PC-9 (cell line): ENCODE results near the gene ARID2. TPM values are rescaled to one million over a fixed set of nuclear protein-coding genes. Genes with fewer than 3 reads are reported as not detected.

Source experiments
- BruUV-seq: library from RNA; stranded (reverse); fragments of 400-500 nt; replicated peaks from 2 replicates; lab custom pipeline; 2021; lab: Mats Ljungman, UMichigan
- CTCF ChIA-PET: fragments of 300-600 bp; sonication (Branson Sonifier 250); formaldehyde crosslinking; loops from one replicate; lab custom pipeline; 2022; ENCODE audit warnings: antibody characterized with exemption; lab: Charles Lee
- POLR2A ChIA-PET: fragments of 300-600 bp; sonication (Branson Sonifier 250); formaldehyde crosslinking; loops from one replicate; lab custom pipeline; 2022; ENCODE audit warnings: antibody characterized with exemption; ENCODE audit not compliant: unreplicated experiment; lab: Charles Lee
- DNase-seq, 2 experiments: peaks; one replicate each; pipeline versions ENCODE4 v3.0.0 to v3.0.0-alpha.2; 2015 to 2022; ENCODE audit warnings: mixed read lengths in 1 of 2
- H2AFZ ChIP-seq: fragments of 200-600 bp; sonication (generic); 2 replicates; pipeline ENCODE4 v1.8.1; 2017; ENCODE audit warnings: antibody characterized with exemption
- H3F3A ChIP-seq: fragments of 200-600 bp; sonication (generic); 2 replicates; pipeline ENCODE4 v1.8.1; 2017; ENCODE audit warnings: antibody characterized with exemption, mild to moderate bottlenecking, low read depth; ENCODE audit not compliant: insufficient read depth
- H3K27ac ChIP-seq: fragments of 200-600 bp; sonication (generic); 2 replicates; pipeline ENCODE4 v1.6.1; 2016; ENCODE audit warnings: mixed run types
- H3K27me3 ChIP-seq: fragments of 200-600 bp; sonication (generic); 2 replicates; pipeline ENCODE4 v1.6.1; 2016; ENCODE audit warnings: low read depth, mixed run types; ENCODE audit not compliant: insufficient read depth
- H3K36me3 ChIP-seq: fragments of 200-600 bp; sonication (generic); 2 replicates; pipeline ENCODE4 v1.6.1; 2016; ENCODE audit warnings: low read depth, mixed run types
- H3K4me1 ChIP-seq: fragments of 200-600 bp; sonication (generic); replicated peaks from 2 replicates; pipeline ENCODE4 v1.6.1; 2016; ENCODE audit warnings: mixed run types; ENCODE audit not compliant: insufficient read depth
- H3K4me2 ChIP-seq: fragments of 200-600 bp; sonication (generic); 2 replicates; pipeline ENCODE4 v1.6.1; 2017; ENCODE audit warnings: mixed run types
- H3K4me3 ChIP-seq: fragments of 200-600 bp; sonication (generic); 2 replicates; pipeline ENCODE4 v1.6.1; 2016; ENCODE audit warnings: mixed run types
- H3K79me2 ChIP-seq: fragments of 200-600 bp; sonication (generic); 2 replicates; pipeline ENCODE4 v1.6.1; 2017; ENCODE audit warnings: low read depth, mixed run types
- H3K9me2 ChIP-seq: fragments of 200-600 bp; sonication (generic); 2 replicates; pipeline ENCODE4 v1.8.1; 2017; ENCODE audit warnings: mild to moderate bottlenecking; ENCODE audit not compliant: insufficient read depth
- H3K9me3 ChIP-seq: fragments of 200-600 bp; sonication (generic); 2 replicates; pipeline ENCODE4 v1.8.1; 2016; ENCODE audit warnings: low read depth; ENCODE audit not compliant: insufficient read depth
- H4K20me1 ChIP-seq: fragments of 200-600 bp; sonication (generic); 2 replicates; pipeline ENCODE4 v1.8.1; 2017; ENCODE audit not compliant: insufficient read depth
- EZH2 ChIP-seq: fragments of 200-600 bp; sonication (generic); IDR thresholded peaks from 2 replicates; pipeline ENCODE4 v1.8.0; 2017; ENCODE audit warnings: antibody characterized with exemption, low read depth
- intact Hi-C: fragments of 100-400 bp; cut with micrococcal nuclease; formaldehyde crosslinking; loops from one replicate; pipeline ENCODE4 v1.10.0; 2022; ENCODE audit not compliant: unreplicated experiment
- total RNA-seq: library from RNA; stranded (reverse); gene quantifications from 2 replicates; pipeline ENCODE4 v1.2.3, GENCODE V29; 2021
- TF ChIP-seq, protein P1 (sequence below): fragments of 200-600 bp; sonication (generic); conservative IDR thresholded peaks from 2 replicates; pipeline ENCODE4 v1.6.1; 2017; ENCODE audit warnings: mixed run types, antibody characterized with exemption, mild to moderate bottlenecking, moderate library complexity

The ARID2 gene
- total RNA-seq, 1 experiment from 2014 or later: 24.6 TPM

- no peak overlapping the region for H3K4me3 ChIP-seq
- H3K4me1 ChIP-seq: no peaks in the 10 kb centered on the region
- H3F3A ChIP-seq: 0 out of 2 replicates have a peak, but pooled peaks cover 3% of the 10 kb centered on the region
- H3K36me3 ChIP-seq: peaks cover 3% of the 10 kb centered on the region; the same call in 1 of the 2 replicates
- BruUV-seq: no TSS peak
- ChIA-PET CTCF (no interaction called here), POLR2A (no interaction called here)
- H3K27ac ChIP-seq: no peak overlapping the region
- H3K79me2 ChIP-seq: no peaks in the 10 kb centered on the region
- H2AFZ ChIP-seq: no peak overlapping the region
- DNase-seq: no peak
- no peaks in the 10 kb centered on the region for H3K27me3 ChIP-seq
- no peaks in the 10 kb centered on the region for H3K9me2 ChIP-seq
- no peaks in the 10 kb centered on the region for H4K20me1 ChIP-seq
- no peaks in the 10 kb centered on the region for H3K9me3 ChIP-seq
- intact Hi-C loops: no loop called here
- TF ChIP-seq, protein P1, sequence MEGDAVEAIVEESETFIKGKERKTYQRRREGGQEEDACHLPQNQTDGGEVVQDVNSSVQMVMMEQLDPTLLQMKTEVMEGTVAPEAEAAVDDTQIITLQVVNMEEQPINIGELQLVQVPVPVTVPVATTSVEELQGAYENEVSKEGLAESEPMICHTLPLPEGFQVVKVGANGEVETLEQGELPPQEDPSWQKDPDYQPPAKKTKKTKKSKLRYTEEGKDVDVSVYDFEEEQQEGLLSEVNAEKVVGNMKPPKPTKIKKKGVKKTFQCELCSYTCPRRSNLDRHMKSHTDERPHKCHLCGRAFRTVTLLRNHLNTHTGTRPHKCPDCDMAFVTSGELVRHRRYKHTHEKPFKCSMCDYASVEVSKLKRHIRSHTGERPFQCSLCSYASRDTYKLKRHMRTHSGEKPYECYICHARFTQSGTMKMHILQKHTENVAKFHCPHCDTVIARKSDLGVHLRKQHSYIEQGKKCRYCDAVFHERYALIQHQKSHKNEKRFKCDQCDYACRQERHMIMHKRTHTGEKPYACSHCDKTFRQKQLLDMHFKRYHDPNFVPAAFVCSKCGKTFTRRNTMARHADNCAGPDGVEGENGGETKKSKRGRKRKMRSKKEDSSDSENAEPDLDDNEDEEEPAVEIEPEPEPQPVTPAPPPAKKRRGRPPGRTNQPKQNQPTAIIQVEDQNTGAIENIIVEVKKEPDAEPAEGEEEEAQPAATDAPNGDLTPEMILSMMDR: no peak
- no peak for TF ChIP-seq EZH2
- H3K4me2 ChIP-seq: no peak overlapping the region
Measured at GRCh38 chr12:45879363-45879895, 149.9 kb downstream of the ARID2 start.

- H3K4me3 ChIP-seq: no peak overlapping the region
- DNase-seq: no peak
- H3K4me1 ChIP-seq: no peaks in the 10 kb centered on the region
- H3K27ac ChIP-seq: no peak overlapping the region
- H2AFZ ChIP-seq: no peak overlapping the region
- TF ChIP-seq, protein P1: no peak
- TF ChIP-seq EZH2: no peak
- H4K20me1 ChIP-seq: no peaks in the 10 kb centered on the region
- H3K9me3 ChIP-seq: no peaks in the 10 kb centered on the region
- ChIA-PET POLR2A (no interaction called here), CTCF (no interaction called here)
- H3K79me2 ChIP-seq: no peaks in the 10 kb centered on the region
- no TSS peak for BruUV-seq
- H3K36me3 ChIP-seq: peaks cover 6% of the 10 kb centered on the region
- no peaks in the 10 kb centered on the region for H3K9me2 ChIP-seq
- 0 out of 2 replicates have a peak, but pooled peaks cover 3% of the 10 kb centered on the region for H3F3A ChIP-seq
- H3K27me3 ChIP-seq: no peaks in the 10 kb centered on the region
- H3K4me2 ChIP-seq: no peak overlapping the region
- intact Hi-C loops: no loop called here
Measured at GRCh38 chr12:45880533-45880932, 151.0 kb downstream of the ARID2 start.

GRCh38 chr12:45883187-45883586, 153.7 kb downstream of the ARID2 start:
- Histone ChIP-seq H3K4me2 (no peak overlapping the region), H3K9me2 (no peaks in the 10 kb centered on the region), H3K27me3 (no peaks in the 10 kb centered on the region), H2AFZ (no peak overlapping the region), H3K9me3 (no peaks in the 10 kb centered on the region), H3K4me3 (no peak overlapping the region), H3K36me3 (peaks cover 9% of the 10 kb centered on the region), H3K27ac (no peak overlapping the region), H3K79me2 (no peaks in the 10 kb centered on the region), H3F3A (0 out of 2 replicates have a peak, but pooled peaks cover 1% of the 10 kb centered on the region), H3K4me1 (no peaks in the 10 kb centered on the region), H4K20me1 (no peaks in the 10 kb centered on the region)
- ChIA-PET CTCF (no interaction called here), POLR2A (no interaction called here)
- intact Hi-C loops: no loop called here
- no TSS peak for BruUV-seq
- TF ChIP-seq EZH2: no peak
- TF ChIP-seq, protein P1: no peak
- no peak for DNase-seq
